Esophagus muscularis mucosa (tissue), 4 donors: ENCODE measurements around the gene AURKB. TPM values are rescaled to one million over a fixed set of nuclear protein-coding genes. Genes with fewer than 3 reads are reported as not detected.

ENCODE experiments used
- DNase-seq: peaks from one replicate; pipeline ENCODE4 v3.0.0-alpha.2; 2017; ENCODE audit errors: extremely low spot score
- H3K27ac ChIP-seq, 4 donors: fragments of 200-600 bp; sonication (generic); replicated peaks in 1 of 4; 1 replicate in 3 of 4; 2 replicates in 1 of 4; pipeline ENCODE4 v1.5.1; 2016 to 2019; ENCODE audit warnings: mild to moderate bottlenecking in 1 of 4
- H3K27me3 ChIP-seq, 4 donors: fragments of 200-600 bp; sonication (generic); one replicate each; pipeline versions ENCODE4 v1.5.1 to v1.6.0; 2016 to 2019
- H3K36me3 ChIP-seq, 4 donors: fragments of 200-600 bp; sonication (generic); one replicate each; pipeline ENCODE4 v1.5.1; 2016 to 2019
- H3K4me1 ChIP-seq, 4 donors: fragments of 200-600 bp; sonication (generic); one replicate each; pipeline ENCODE4 v1.5.1; 2016 to 2019
- H3K4me3 ChIP-seq, 4 donors: fragments of 200-600 bp; sonication (generic); 1 replicate in 2 of 4; 2 replicates in 2 of 4; pipeline ENCODE4 v1.5.1; 2016 to 2019; ENCODE audit warnings: mild to moderate bottlenecking in 4 of 4, moderate library complexity in 1 of 4
- H3K9me3 ChIP-seq, 4 donors: fragments of 200-600 bp; sonication (generic); 1 replicate in 3 of 4; 2 replicates in 1 of 4; pipeline ENCODE4 v1.5.1; 2016 to 2019
- EP300 ChIP-seq: sonication (generic); formaldehyde crosslinking; IDR thresholded peaks from one replicate; pipeline ENCODE4 v1.6.1; 2017; ENCODE audit warnings: antibody characterized with exemption
- POLR2A ChIP-seq: fragments of 450-650 bp; IDR thresholded peaks from one replicate; pipeline ENCODE4 v1.6.1; 2017; ENCODE audit warnings: antibody characterized with exemption, moderate library complexity, mild to moderate bottlenecking, low read depth
- POLR2AphosphoS5 ChIP-seq, 2 donors: sonication (generic); formaldehyde crosslinking; IDR thresholded peaks; one replicate each; pipeline ENCODE4 v1.6.1; 2017; ENCODE audit warnings: antibody characterized with exemption in 2 of 2
- WGBS: methylation state at CpG from one replicate; pipeline ENCODE4 v1.1.5; 2018; 5-methylcytosine and 5-hydroxymethylcytosine counted together
- intact Hi-C: fragments of 100-400 bp; cut with DNase I; formaldehyde crosslinking; loops from one replicate; pipeline ENCODE4 v1.15.1; 2023
- total RNA-seq, 4 donors: library from RNA; depleted of rRNA; stranded (reverse); fragments of >200 nt; gene quantifications; one replicate each; pipeline versions ENCODE4 v1.1.0 to v1.2.1, GENCODE V29; 2016
- TF ChIP-seq, protein P1 (sequence below), 3 experiments: fragments of 200-600 bp in 2 of 3; fragments of 450-650 bp in 1 of 3; sonication (generic) in 2 of 3; IDR thresholded peaks; one replicate each; pipeline ENCODE4 v1.5.1; 2017 to 2019; ENCODE audit warnings: antibody characterized with exemption in 3 of 3, mild to moderate bottlenecking in 2 of 3, moderate library complexity in 1 of 3

Gene AURKB
- 1 to 10 TPM in 1 of 4 donors, not detected in 3; 1.5 TPM for total RNA-seq

DNA sequence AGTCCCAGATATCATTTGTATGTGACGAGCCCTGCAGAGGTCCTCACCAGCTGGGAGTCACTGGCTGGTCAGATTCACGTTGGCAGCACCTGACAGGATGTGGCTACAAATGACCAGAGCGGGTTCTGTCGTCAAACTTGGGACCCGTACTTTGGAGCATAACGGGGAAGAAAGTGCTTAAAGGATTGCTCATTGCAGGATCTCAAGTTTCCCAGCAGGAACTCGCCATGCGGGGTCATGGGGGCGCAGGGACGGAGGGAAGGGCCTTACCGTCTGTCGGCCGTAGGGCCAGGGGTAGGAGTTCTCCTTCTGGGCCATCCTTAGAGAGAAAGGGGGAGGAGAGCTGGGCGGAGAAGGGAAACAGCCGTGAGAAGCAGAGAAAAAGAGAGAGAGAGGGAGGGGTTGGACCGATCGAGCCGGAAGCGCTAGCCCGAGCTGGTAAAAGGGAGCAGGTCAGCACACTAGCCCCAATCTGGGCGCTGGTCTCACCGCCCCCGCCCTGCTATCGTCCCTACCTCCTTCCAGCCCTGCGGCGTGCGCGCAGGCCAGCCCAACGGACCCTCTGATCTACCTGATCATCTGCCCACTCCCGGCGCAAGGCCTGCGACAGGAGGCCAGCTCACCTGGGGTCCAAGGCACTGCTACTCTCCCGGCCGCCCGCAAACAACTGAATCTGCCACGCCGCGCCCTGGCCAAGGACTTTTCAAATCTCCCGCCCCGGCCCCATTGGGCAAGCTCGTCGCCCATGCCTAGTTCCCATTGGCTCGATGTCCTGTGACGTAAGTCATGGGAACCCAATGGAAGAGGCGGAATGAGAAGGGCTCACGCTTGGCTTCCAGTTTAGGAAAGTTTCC is at the start of gene AURKB:
AURKB (minus strand) TSS at position 669 of the 854 bp plus-strand sequence; CDS start at position 318, 351 bp downstream.
- 3% methylated on average over 45 of the region's 46 CpGs for WGBS
- Histone ChIP-seq H3K9me3 (no peaks in the 10 kb centered on the region), H3K27me3 (no peaks in the 10 kb centered on the region), H3K4me1 (peaks cover 10 to 16% (median 14%) of the 10 kb centered on the region in 4 donors), H3K4me3 (peak within 1 kb of the TSS; percentile 55 to 65 (median 62)), H3K27ac (peak within 1 kb of the TSS; percentile 84 to 86 (median 86)), H3K36me3 (no peaks in the 10 kb centered on the region)
- DNase-seq: peak; percentile 98
- intact Hi-C loops: loop anchor here (10.0 kb wide), 1 partner anchor 75 kb away; the partner anchor contains the start of gene RANGRF
- peak; percentile 37 to 78 for TF ChIP-seq POLR2AphosphoS5 (IDR thresholded peaks at IDR 0.05)
- TF ChIP-seq, protein P1, sequence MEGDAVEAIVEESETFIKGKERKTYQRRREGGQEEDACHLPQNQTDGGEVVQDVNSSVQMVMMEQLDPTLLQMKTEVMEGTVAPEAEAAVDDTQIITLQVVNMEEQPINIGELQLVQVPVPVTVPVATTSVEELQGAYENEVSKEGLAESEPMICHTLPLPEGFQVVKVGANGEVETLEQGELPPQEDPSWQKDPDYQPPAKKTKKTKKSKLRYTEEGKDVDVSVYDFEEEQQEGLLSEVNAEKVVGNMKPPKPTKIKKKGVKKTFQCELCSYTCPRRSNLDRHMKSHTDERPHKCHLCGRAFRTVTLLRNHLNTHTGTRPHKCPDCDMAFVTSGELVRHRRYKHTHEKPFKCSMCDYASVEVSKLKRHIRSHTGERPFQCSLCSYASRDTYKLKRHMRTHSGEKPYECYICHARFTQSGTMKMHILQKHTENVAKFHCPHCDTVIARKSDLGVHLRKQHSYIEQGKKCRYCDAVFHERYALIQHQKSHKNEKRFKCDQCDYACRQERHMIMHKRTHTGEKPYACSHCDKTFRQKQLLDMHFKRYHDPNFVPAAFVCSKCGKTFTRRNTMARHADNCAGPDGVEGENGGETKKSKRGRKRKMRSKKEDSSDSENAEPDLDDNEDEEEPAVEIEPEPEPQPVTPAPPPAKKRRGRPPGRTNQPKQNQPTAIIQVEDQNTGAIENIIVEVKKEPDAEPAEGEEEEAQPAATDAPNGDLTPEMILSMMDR (IDR thresholded peaks at IDR 0.05): no peak

DNA sequence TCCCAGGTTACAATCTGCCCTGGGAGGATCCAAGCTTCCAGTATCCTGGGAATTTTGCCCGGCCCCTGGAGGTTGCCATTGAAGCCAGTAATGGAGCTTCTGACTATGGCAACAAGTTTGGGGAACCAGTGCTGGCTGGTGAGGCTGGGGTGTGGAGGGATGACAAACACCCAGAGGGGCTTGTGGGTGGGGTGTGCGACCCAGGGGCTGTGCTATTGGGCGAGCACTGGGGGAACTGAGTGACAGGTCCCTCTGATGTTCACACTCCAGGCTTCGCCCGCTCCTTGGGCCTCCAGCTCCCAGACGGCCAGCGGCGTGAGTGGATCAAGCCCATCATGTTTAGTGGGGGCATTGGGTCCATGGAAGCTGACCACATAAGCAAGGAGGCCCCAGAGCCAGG is 47.4 kb upstream of the AURKB start:
- no peaks in the 10 kb centered on the region for H3K4me1 ChIP-seq
- no peak for DNase-seq
- 94% methylated on average over 8 of the region's 8 CpGs for WGBS
- peaks cover 23 to 91% (median 80%) of the 10 kb centered on the region in 4 donors for H3K36me3 ChIP-seq
- no peaks in the 10 kb centered on the region for H3K9me3 ChIP-seq
- no peak for TF ChIP-seq POLR2A
- no peak for TF ChIP-seq EP300
- no peak for TF ChIP-seq POLR2AphosphoS5 (IDR thresholded peaks at IDR 0.05)
- TF ChIP-seq, protein P1 (IDR thresholded peaks at IDR 0.05): no peak
- no peak overlapping the region for H3K27ac ChIP-seq
- H3K27me3 ChIP-seq: no peaks in the 10 kb centered on the region
- no peak overlapping the region for H3K4me3 ChIP-seq
- intact Hi-C loops: no loop called here

DNA sequence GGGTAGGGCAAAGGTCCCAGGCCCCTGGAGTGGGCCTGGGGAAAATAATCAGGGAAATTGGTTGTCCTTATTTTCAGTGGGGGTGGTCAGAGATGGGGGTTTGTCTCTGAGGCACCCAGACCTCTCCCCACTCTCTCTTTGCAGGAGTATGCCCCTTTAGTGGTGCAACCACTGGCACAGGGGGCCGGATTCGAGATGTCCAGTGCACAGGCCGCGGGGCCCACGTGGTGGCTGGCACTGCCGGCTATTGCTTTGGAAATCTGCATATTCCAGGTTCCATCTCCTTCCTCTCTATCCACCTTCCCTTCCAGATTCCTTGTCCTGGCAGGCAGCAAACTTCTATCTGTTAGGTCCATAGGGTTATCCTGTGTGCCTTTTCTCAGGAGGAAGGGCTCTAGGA is 46.3 kb upstream of the AURKB start:
- Histone ChIP-seq H3K27ac (no peak overlapping the region), H3K4me1 (no peaks in the 10 kb centered on the region), H3K36me3 (peaks cover 19 to 79% (median 72%) of the 10 kb centered on the region in 4 donors), H3K9me3 (no peaks in the 10 kb centered on the region), H3K27me3 (no peaks in the 10 kb centered on the region), H3K4me3 (no peak overlapping the region)
- 92% methylated on average over 6 of the region's 6 CpGs for WGBS
- intact Hi-C loops: no loop called here
- no peak for DNase-seq
- TF ChIP-seq EP300 (no peak), POLR2AphosphoS5 (IDR thresholded peaks at IDR 0.05) (no peak), POLR2A (no peak)
- TF ChIP-seq, protein P1 (IDR thresholded peaks at IDR 0.05): no peak

DNA sequence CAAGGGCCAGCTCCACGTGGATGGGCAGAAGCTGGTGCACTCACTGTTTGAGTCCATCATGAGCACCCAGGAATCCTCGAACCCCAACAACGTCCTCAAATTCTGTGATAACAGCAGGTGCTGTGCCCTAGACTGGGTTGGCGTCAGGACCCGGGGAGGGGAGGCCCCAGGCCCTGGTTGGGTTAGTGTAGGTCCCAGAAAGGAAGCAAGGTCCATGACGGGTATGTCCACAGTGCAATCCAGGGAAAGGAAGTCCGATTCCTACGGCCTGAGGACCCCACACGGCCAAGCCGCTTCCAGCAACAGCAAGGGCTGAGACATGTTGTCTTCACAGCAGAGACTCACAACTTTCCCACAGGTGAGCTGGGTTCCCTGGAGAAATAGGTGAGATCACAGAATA is 45.9 kb upstream of the AURKB start:
- 97% methylated on average over 9 of the region's 10 CpGs for WGBS
- intact Hi-C loops: no loop called here
- Histone ChIP-seq H3K36me3 (peaks cover 19 to 75% (median 68%) of the 10 kb centered on the region in 4 donors), H3K27ac (no peak overlapping the region), H3K27me3 (no peaks in the 10 kb centered on the region), H3K4me1 (no peaks in the 10 kb centered on the region), H3K9me3 (no peaks in the 10 kb centered on the region), H3K4me3 (no peak overlapping the region)
- DNase-seq: no peak
- TF ChIP-seq EP300 (no peak), POLR2A (no peak), POLR2AphosphoS5 (IDR thresholded peaks at IDR 0.05) (no peak)
- TF ChIP-seq, protein P1 (IDR thresholded peaks at IDR 0.05): no peak
